ENCODE measurements around the gene CACNA1D. TPM values are rescaled to one million over a fixed set of nuclear protein-coding genes. Genes with fewer than 3 reads are reported as not detected.

Gene CACNA1D
- total RNA-seq, 1 experiment from 2014 or later: 1.1 TPM

DNA sequence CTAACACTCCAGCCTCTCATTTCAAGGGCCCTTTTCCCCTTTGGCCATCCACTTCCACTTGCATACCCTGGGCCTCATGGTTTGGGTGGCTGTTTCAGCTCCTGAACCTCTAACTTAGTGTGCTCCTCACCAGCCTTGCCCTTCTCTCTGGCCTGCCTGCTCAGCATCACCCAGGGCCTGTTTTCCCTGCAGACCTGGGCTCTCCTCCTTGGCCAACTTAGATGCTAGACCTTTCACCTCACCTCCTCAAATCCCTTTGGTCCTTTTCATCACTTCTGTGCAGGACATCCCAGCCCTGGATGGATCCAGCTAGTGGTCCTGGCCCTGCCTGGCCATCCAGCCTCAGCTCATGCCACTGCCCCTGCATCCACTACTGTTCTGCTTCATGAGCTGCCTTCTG lies 95.4 kb downstream of the CACNA1D start:
- Histone ChIP-seq H3K36me3 (ENCODE audit: control insufficient read depth in 1 of 2, insufficient read depth in 2 of 2, low read length in 2 of 2) (no peaks in the 10 kb centered on the region), H2AFZ (ENCODE audit: low read depth, low read length, poor library complexity, severe bottlenecking) (no peak overlapping the region), H3K4me3 (replicated peaks in 1 of 2; ENCODE audit: low read depth in 1 of 2, low read length in 2 of 2) (no peak overlapping the region), H3K27ac (ENCODE audit: low read depth, low read length) (no peak overlapping the region), H4K20me1 (ENCODE audit: insufficient read depth) (no peaks in the 10 kb centered on the region), H3K4me2 (ENCODE audit: low read length) (no peak overlapping the region), H3K79me2 (ENCODE audit: insufficient read depth, low read length) (no peaks in the 10 kb centered on the region), H3K9ac (ENCODE audit: low read length) (no peak overlapping the region), H3K4me1 (ENCODE audit: control insufficient read depth in 1 of 2, insufficient read depth in 2 of 2, low read length in 2 of 2) (peaks cover 0 to 5% of the 10 kb centered on the region in 2 experiments; a peak in 1 of 4 replicates), H3K9me3 (ENCODE audit: control insufficient read depth in 1 of 2, insufficient read depth in 1 of 2, low read depth in 1 of 2, low read length in 2 of 2) (no peaks in the 10 kb centered on the region), H3K27me3 (ENCODE audit: insufficient read depth, low read length) (0 out of 2 replicates have a peak, but pooled peaks cover 3% of the 10 kb centered on the region), H3K9me2 (ENCODE audit: insufficient read depth) (no peaks in the 10 kb centered on the region)
- ChIA-PET POLR2A (no interaction called here), CTCF (no interaction called here), RAD21 (ENCODE audit: low non-redundant PET in 1 of 2, low total read pairs in 2 of 2, uncharacterized antibody in 2 of 2, unreplicated experiment in 2 of 2) (no interaction called here)
- ATAC-seq: no peak
- TF ChIP-seq, protein P1, sequence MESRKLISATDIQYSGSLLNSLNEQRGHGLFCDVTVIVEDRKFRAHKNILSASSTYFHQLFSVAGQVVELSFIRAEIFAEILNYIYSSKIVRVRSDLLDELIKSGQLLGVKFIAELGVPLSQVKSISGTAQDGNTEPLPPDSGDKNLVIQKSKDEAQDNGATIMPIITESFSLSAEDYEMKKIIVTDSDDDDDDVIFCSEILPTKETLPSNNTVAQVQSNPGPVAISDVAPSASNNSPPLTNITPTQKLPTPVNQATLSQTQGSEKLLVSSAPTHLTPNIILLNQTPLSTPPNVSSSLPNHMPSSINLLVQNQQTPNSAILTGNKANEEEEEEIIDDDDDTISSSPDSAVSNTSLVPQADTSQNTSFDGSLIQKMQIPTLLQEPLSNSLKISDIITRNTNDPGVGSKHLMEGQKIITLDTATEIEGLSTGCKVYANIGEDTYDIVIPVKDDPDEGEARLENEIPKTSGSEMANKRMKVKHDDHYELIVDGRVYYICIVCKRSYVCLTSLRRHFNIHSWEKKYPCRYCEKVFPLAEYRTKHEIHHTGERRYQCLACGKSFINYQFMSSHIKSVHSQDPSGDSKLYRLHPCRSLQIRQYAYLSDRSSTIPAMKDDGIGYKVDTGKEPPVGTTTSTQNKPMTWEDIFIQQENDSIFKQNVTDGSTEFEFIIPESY (IDR thresholded peaks at IDR 0.05; ENCODE audit: extremely low read depth, insufficient replicate concordance, low read length): no peak
- TF ChIP-seq, protein P2, sequence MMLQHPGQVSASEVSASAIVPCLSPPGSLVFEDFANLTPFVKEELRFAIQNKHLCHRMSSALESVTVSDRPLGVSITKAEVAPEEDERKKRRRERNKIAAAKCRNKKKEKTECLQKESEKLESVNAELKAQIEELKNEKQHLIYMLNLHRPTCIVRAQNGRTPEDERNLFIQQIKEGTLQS (IDR thresholded peaks at IDR 0.05): no peak
- TF ChIP-seq YY1 (IDR thresholded peaks at IDR 0.05; ENCODE audit: extremely low read depth, insufficient replicate concordance, low read depth, low read length) (no peak), ELF1 (IDR thresholded peaks at IDR 0.05; ENCODE audit: borderline replicate concordance, low read depth) (no peak), SP1 (IDR thresholded peaks at IDR 0.05; ENCODE audit: low read depth) (no peak), SIN3A (IDR thresholded peaks at IDR 0.05; ENCODE audit: low read depth) (no peak), EZH2phosphoT487 (IDR thresholded peaks at IDR 0.05; ENCODE audit: borderline replicate concordance) (no peak), SRF (IDR thresholded peaks at IDR 0.05; ENCODE audit: low read depth) (no peak), TCF7L2 (IDR thresholded peaks at IDR 0.05; ENCODE audit: borderline replicate concordance, extremely low read depth, insufficient read depth, insufficient read length) (no peak), JUND (IDR thresholded peaks at IDR 0.05) (no peak), EGR1 (IDR thresholded peaks at IDR 0.05; ENCODE audit: low read depth) (no peak)
- TF ChIP-seq, protein P3, sequence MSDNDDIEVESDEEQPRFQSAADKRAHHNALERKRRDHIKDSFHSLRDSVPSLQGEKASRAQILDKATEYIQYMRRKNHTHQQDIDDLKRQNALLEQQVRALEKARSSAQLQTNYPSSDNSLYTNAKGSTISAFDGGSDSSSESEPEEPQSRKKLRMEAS (IDR thresholded peaks at IDR 0.05): no peak
- intact Hi-C loops (cut with micrococcal nuclease): no loop called here
- no peak for DNase-seq (ENCODE audit: low read depth, low spot score)
- no TSS peak for BruUV-seq (replicated peaks)

Measured in HCT116 (cell line).